H1 (cell line): ENCODE results near the gene TUBA3C. TPM values are rescaled to one million over a fixed set of nuclear protein-coding genes. Genes with fewer than 3 reads are reported as not detected.

Experiments used
- polyA plus RNA-seq, 7 experiments: library from polyadenylated mRNA; depleted of rRNA in 3 of 7; stranded (reverse) in 5 of 7; unstranded in 2 of 7; fragments of >200 nt in 5 of 7; fragments of 200-250 nt in 2 of 7; gene quantifications; 1 replicate in 5 of 7; 2 replicates in 1 of 7; 4 replicates in 1 of 7; pipeline versions ENCODE4 v1.2.1 to v1.2.3, GENCODE V29; 2011 to 2013; ENCODE audit warnings: missing spikeins in 2 of 7, mixed read lengths in 2 of 7
- total RNA-seq: library from RNA; stranded (reverse); fragmentation: NEBNext Ultra II Directional; extraction: Animal tissue kit (Norgen Biotek cat#: 25700); gene quantifications from 2 replicates; pipeline ENCODE4 v1.2.1, GENCODE V29; 2021
- TF ChIP-seq, protein P1 (sequence below): fragments of 300-600 bp; sonication (generic); IDR thresholded peaks from 2 replicates; pipeline ENCODE4 v1.7.1; 2012; ENCODE audit warnings: low read length, moderate library complexity, mild to moderate bottlenecking, inconsistent platforms; ENCODE audit not compliant: insufficient replicate concordance

The TUBA3C gene
- total and polyA plus RNA-seq, 2 of the 8 experiments (the other 6 are each of a cell fraction or from before 2014, with no cell fraction given): not detected

DNA sequence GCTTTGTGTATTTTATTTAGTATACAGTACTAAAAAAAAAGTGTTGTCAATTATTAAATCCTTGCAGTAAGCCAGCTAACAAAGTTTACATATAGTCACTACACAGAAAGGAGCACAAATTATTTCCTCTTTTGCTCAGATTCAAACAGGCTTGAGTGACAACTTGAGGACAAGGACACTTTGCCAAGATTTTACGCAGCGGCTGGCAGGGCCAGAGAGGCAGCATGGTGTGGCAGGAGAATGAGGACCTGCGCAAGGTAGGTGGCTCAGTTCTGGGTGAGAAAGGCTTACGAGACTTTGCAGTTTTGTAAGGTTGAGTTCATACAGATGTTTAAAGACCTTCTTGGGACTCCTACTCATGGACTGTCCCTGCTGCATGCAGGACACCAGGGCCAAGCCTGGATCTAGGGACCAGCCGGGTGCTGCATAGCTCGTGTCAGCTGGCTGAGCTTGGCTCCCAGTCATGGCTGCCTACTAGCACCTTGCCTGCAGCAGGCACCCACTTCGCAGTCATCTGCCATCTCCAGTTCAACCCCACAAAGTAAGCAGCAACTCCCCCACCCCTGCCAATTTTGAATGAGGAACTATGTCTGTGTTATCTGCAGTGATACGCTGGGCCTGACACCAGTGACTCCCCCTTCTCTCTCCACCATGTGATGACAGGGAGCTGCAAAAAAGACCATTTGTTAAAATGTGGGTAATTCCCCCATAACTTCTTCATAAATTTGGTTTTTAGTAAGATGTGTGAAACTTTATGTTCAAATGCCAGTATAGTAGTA is 3.7 kb upstream of the TUBA3C start (continued):
- TF ChIP-seq, protein P1, sequence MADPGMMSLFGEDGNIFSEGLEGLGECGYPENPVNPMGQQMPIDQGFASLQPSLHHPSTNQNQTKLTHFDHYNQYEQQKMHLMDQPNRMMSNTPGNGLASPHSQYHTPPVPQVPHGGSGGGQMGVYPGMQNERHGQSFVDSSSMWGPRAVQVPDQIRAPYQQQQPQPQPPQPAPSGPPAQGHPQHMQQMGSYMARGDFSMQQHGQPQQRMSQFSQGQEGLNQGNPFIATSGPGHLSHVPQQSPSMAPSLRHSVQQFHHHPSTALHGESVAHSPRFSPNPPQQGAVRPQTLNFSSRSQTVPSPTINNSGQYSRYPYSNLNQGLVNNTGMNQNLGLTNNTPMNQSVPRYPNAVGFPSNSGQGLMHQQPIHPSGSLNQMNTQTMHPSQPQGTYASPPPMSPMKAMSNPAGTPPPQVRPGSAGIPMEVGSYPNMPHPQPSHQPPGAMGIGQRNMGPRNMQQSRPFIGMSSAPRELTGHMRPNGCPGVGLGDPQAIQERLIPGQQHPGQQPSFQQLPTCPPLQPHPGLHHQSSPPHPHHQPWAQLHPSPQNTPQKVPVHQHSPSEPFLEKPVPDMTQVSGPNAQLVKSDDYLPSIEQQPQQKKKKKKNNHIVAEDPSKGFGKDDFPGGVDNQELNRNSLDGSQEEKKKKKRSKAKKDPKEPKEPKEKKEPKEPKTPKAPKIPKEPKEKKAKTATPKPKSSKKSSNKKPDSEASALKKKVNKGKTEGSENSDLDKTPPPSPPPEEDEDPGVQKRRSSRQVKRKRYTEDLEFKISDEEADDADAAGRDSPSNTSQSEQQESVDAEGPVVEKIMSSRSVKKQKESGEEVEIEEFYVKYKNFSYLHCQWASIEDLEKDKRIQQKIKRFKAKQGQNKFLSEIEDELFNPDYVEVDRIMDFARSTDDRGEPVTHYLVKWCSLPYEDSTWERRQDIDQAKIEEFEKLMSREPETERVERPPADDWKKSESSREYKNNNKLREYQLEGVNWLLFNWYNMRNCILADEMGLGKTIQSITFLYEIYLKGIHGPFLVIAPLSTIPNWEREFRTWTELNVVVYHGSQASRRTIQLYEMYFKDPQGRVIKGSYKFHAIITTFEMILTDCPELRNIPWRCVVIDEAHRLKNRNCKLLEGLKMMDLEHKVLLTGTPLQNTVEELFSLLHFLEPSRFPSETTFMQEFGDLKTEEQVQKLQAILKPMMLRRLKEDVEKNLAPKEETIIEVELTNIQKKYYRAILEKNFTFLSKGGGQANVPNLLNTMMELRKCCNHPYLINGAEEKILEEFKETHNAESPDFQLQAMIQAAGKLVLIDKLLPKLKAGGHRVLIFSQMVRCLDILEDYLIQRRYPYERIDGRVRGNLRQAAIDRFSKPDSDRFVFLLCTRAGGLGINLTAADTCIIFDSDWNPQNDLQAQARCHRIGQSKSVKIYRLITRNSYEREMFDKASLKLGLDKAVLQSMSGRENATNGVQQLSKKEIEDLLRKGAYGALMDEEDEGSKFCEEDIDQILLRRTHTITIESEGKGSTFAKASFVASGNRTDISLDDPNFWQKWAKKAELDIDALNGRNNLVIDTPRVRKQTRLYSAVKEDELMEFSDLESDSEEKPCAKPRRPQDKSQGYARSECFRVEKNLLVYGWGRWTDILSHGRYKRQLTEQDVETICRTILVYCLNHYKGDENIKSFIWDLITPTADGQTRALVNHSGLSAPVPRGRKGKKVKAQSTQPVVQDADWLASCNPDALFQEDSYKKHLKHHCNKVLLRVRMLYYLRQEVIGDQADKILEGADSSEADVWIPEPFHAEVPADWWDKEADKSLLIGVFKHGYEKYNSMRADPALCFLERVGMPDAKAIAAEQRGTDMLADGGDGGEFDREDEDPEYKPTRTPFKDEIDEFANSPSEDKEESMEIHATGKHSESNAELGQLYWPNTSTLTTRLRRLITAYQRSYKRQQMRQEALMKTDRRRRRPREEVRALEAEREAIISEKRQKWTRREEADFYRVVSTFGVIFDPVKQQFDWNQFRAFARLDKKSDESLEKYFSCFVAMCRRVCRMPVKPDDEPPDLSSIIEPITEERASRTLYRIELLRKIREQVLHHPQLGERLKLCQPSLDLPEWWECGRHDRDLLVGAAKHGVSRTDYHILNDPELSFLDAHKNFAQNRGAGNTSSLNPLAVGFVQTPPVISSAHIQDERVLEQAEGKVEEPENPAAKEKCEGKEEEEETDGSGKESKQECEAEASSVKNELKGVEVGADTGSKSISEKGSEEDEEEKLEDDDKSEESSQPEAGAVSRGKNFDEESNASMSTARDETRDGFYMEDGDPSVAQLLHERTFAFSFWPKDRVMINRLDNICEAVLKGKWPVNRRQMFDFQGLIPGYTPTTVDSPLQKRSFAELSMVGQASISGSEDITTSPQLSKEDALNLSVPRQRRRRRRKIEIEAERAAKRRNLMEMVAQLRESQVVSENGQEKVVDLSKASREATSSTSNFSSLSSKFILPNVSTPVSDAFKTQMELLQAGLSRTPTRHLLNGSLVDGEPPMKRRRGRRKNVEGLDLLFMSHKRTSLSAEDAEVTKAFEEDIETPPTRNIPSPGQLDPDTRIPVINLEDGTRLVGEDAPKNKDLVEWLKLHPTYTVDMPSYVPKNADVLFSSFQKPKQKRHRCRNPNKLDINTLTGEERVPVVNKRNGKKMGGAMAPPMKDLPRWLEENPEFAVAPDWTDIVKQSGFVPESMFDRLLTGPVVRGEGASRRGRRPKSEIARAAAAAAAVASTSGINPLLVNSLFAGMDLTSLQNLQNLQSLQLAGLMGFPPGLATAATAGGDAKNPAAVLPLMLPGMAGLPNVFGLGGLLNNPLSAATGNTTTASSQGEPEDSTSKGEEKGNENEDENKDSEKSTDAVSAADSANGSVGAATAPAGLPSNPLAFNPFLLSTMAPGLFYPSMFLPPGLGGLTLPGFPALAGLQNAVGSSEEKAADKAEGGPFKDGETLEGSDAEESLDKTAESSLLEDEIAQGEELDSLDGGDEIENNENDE: no peak
